GM12878 (cell line): ENCODE results near the gene OR6K3.

Source experiments
- E2F4 ChIP-seq: IDR thresholded peaks from 2 replicates; pipeline ENCODE4 v1.6.1; 2012; ENCODE audit warnings: low read depth, low read length, improper control_type of control experiment
- EZH2 ChIP-seq: IDR thresholded peaks from 2 replicates; pipeline ENCODE4 v1.6.1; 2012; ENCODE audit warnings: low read depth, mild to moderate bottlenecking, control low read depth, inconsistent platforms, low read length, borderline replicate concordance; ENCODE audit not compliant: control insufficient read depth
- TF ChIP-seq, protein P1 (sequence below), 3 experiments: IDR thresholded peaks in 2 of 3; conservative IDR thresholded peaks in 1 of 3; 2 replicates each; pipeline ENCODE4 v1.5.1; 2011; ENCODE audit warnings: low read depth in 3 of 3, low read length in 3 of 3, mild to moderate bottlenecking in 3 of 3, control low read depth in 2 of 3, moderate library complexity in 2 of 3, inconsistent platforms in 1 of 3, mixed read lengths in 1 of 3; ENCODE audit not compliant: control insufficient read depth in 2 of 3, insufficient read depth in 1 of 3; ENCODE audit errors: extremely low read depth in 1 of 3

DNA sequence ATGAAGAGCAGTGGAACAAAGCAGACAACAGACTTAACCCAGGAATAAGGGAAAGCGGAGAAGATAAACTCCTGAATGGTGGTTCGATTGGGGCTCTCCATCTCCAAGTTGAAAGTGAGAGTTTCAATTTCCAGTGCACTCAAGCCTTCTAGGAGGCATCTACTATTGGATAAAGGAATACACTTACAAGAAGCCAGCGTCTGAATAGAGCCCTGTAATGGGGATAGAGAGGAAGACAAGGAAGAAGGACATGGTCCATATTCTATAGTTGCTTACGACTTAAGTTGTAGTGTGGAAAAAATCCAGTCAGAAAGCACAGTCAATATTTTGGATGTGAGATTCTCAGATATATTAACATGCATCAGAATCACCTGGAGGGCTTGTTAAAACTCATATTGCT lies 20.0 kb downstream of the OR6K3 start, which contains the start of gene OR6K2:
- TF ChIP-seq EZH2 = no peak
- TF ChIP-seq E2F4 = no peak
- TF ChIP-seq, protein P1, sequence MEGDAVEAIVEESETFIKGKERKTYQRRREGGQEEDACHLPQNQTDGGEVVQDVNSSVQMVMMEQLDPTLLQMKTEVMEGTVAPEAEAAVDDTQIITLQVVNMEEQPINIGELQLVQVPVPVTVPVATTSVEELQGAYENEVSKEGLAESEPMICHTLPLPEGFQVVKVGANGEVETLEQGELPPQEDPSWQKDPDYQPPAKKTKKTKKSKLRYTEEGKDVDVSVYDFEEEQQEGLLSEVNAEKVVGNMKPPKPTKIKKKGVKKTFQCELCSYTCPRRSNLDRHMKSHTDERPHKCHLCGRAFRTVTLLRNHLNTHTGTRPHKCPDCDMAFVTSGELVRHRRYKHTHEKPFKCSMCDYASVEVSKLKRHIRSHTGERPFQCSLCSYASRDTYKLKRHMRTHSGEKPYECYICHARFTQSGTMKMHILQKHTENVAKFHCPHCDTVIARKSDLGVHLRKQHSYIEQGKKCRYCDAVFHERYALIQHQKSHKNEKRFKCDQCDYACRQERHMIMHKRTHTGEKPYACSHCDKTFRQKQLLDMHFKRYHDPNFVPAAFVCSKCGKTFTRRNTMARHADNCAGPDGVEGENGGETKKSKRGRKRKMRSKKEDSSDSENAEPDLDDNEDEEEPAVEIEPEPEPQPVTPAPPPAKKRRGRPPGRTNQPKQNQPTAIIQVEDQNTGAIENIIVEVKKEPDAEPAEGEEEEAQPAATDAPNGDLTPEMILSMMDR (IDR thresholded peaks at IDR 0.05 in 2 of 3, conservative IDR thresholded peaks at IDR 0.05 in 1 of 3; ENCODE audit: control insufficient read depth in 2 of 3, extremely low read depth in 1 of 3, insufficient read depth in 1 of 3, low read depth in 3 of 3, low read length in 3 of 3) = no peak
